ENCODE measurements around the gene ARSG. TPM values are rescaled to one million over a fixed set of nuclear protein-coding genes. Genes with fewer than 3 reads are reported as not detected.

ARSG gene
- total RNA-seq, 1 experiment from 2014 or later: 7.9 TPM

- TF ChIP-seq, protein P1, sequence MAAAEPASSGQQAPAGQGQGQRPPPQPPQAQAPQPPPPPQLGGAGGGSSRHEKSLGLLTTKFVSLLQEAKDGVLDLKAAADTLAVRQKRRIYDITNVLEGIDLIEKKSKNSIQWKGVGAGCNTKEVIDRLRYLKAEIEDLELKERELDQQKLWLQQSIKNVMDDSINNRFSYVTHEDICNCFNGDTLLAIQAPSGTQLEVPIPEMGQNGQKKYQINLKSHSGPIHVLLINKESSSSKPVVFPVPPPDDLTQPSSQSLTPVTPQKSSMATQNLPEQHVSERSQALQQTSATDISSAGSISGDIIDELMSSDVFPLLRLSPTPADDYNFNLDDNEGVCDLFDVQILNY (CRISPR knock-in tag; IDR thresholded peaks at IDR 0.05): no peak
- TF ChIP-seq ZNF425 (CRISPR knock-in tag; conservative IDR thresholded peaks at IDR 0.05): no peak
- no peak for TF ChIP-seq E2F4 (CRISPR knock-in tag; IDR thresholded peaks at IDR 0.05; ENCODE audit: borderline replicate concordance, low read depth)
- TF ChIP-seq FOXP1 (CRISPR knock-in tag; IDR thresholded peaks at IDR 0.05; ENCODE audit: borderline replicate concordance): no peak
- no peak for TF ChIP-seq ZNF263 (CRISPR knock-in tag; IDR thresholded peaks at IDR 0.05; ENCODE audit: low read depth)
- no peak for TF ChIP-seq CBFB (CRISPR knock-in tag; IDR thresholded peaks at IDR 0.05; ENCODE audit: low read depth)
- no peak for TF ChIP-seq ZNF121 (CRISPR knock-in tag; IDR thresholded peaks at IDR 0.05)
- TF ChIP-seq SP1 (CRISPR knock-in tag; conservative IDR thresholded peaks at IDR 0.05): no peak
Measured at GRCh38 chr17:68463211-68464019, 172.1 kb downstream of the ARSG start (continued).

- H3K9me3 Mint-ChIP-seq: no peaks in the 10 kb centered on the region
- no peaks in the 10 kb centered on the region for H3K27me3 Mint-ChIP-seq (ENCODE audit: low read depth)
- no peak overlapping the region for H3K4me3 Mint-ChIP-seq
- TF ChIP-seq STAT6 (CRISPR knock-in tag; conservative IDR thresholded peaks at IDR 0.05; ENCODE audit: low read depth) (no peak), ZNF219 (CRISPR knock-in tag; IDR thresholded peaks at IDR 0.05; ENCODE audit: borderline replicate concordance) (no peak), TEAD1 (CRISPR knock-in tag; IDR thresholded peaks at IDR 0.05) (no peak), NR3C1 (CRISPR knock-in tag; conservative IDR thresholded peaks at IDR 0.05; ENCODE audit: low read depth) (no peak), EMX1 (CRISPR knock-in tag; IDR thresholded peaks at IDR 0.05) (no peak), ZNF416 (CRISPR knock-in tag; IDR thresholded peaks at IDR 0.05) (no peak), SMAD4 (CRISPR knock-in tag; IDR thresholded peaks at IDR 0.05) (no peak), ETV6 (CRISPR knock-in tag; IDR thresholded peaks at IDR 0.05) (no peak)
- TF ChIP-seq, protein P1 (CRISPR knock-in tag; IDR thresholded peaks at IDR 0.05): no peak
- TF ChIP-seq, protein P2, sequence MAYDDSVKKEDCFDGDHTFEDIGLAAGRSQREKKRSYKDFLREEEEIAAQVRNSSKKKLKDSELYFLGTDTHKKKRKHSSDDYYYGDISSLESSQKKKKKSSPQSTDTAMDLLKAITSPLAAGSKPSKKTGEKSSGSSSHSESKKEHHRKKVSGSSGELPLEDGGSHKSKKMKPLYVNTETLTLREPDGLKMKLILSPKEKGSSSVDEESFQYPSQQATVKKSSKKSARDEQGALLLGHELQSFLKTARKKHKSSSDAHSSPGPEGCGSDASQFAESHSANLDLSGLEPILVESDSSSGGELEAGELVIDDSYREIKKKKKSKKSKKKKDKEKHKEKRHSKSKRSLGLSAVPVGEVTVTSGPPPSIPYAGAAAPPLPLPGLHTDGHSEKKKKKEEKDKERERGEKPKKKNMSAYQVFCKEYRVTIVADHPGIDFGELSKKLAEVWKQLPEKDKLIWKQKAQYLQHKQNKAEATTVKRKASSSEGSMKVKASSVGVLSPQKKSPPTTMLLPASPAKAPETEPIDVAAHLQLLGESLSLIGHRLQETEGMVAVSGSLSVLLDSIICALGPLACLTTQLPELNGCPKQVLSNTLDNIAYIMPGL (CRISPR knock-in tag; IDR thresholded peaks at IDR 0.05): no peak
- TF ChIP-seq, protein P3, sequence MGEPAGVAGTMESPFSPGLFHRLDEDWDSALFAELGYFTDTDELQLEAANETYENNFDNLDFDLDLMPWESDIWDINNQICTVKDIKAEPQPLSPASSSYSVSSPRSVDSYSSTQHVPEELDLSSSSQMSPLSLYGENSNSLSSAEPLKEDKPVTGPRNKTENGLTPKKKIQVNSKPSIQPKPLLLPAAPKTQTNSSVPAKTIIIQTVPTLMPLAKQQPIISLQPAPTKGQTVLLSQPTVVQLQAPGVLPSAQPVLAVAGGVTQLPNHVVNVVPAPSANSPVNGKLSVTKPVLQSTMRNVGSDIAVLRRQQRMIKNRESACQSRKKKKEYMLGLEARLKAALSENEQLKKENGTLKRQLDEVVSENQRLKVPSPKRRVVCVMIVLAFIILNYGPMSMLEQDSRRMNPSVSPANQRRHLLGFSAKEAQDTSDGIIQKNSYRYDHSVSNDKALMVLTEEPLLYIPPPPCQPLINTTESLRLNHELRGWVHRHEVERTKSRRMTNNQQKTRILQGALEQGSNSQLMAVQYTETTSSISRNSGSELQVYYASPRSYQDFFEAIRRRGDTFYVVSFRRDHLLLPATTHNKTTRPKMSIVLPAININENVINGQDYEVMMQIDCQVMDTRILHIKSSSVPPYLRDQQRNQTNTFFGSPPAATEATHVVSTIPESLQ (CRISPR knock-in tag; IDR thresholded peaks at IDR 0.05): no peak
- H3K36me3 Mint-ChIP-seq: no peaks in the 10 kb centered on the region
- ATAC-seq (no peak), DNase-seq (ENCODE audit: low spot score) (no peak)
- H3K27ac Mint-ChIP-seq: no peak overlapping the region
- POLR2A ChIA-PET: interaction anchor here (1.3 kb wide), 1 partner anchor 44 kb away, joined by 4 read pairs; the partner anchor contains the start of gene PRKAR1A
- CTCF ChIA-PET: interaction anchor here (1.0 to 1.9 kb wide), 3 partner anchors 69 to 268 kb away, joined by 3 to 6 read pairs (median 3); no protein-coding TSS in a partner anchor
- H3K4me1 Mint-ChIP-seq: 0 out of 2 replicates have a peak, but pooled peaks cover 6% of the 10 kb centered on the region
Measured at GRCh38 chr17:68468334-68468733, 177.0 kb downstream of the ARSG start.
